Tibial nerve (tissue), 4 donors: ENCODE measurements around the gene ALDH4A1. TPM values are rescaled to one million over a fixed set of nuclear protein-coding genes. Genes with fewer than 3 reads are reported as not detected.

Source experiments
- DNase-seq, 2 donors: peaks; one replicate each; pipeline ENCODE4 v3.0.0-alpha.2; 2019; ENCODE audit warnings: low spot score in 2 of 2
- H3K27ac ChIP-seq, 4 donors: fragments of 200-600 bp; sonication (generic) in 3 of 4; one replicate each; pipeline ENCODE4 v1.5.1; 2017 to 2019; ENCODE audit warnings: mild to moderate bottlenecking in 1 of 4
- H3K27me3 ChIP-seq, 2 donors: fragments of 200-600 bp; sonication (generic) in 1 of 2; one replicate each; pipeline versions ENCODE4 v1.5.1 to v1.6.0; 2017 to 2019
- H3K36me3 ChIP-seq, 3 donors: fragments of 200-600 bp; sonication (generic); one replicate each; pipeline ENCODE4 v1.5.1; 2018 to 2019
- H3K4me1 ChIP-seq, 4 donors: fragments of 200-600 bp; sonication (generic) in 3 of 4; one replicate each; pipeline ENCODE4 v1.5.1; 2017 to 2019
- H3K4me3 ChIP-seq, 4 donors: fragments of 200-600 bp; sonication (generic) in 3 of 4; one replicate each; pipeline ENCODE4 v1.5.1; 2017 to 2019; ENCODE audit warnings: mild to moderate bottlenecking in 1 of 4, moderate library complexity in 1 of 4
- H3K9me3 ChIP-seq, 4 donors: fragments of 200-600 bp; sonication (generic) in 3 of 4; one replicate each; pipeline ENCODE4 v1.5.1; 2017 to 2019
- CTCF ChIP-seq, 5 experiments: fragments of 200-600 bp in 3 of 5; fragments of 450-650 bp in 2 of 5; sonication (generic) in 3 of 5; IDR thresholded peaks; one replicate each; pipeline ENCODE4 v1.5.1; 2016 to 2019; ENCODE audit warnings: antibody characterized with exemption in 5 of 5, mild to moderate bottlenecking in 3 of 5, moderate library complexity in 2 of 5
- EP300 ChIP-seq, 2 donors: sonication (generic); formaldehyde crosslinking; IDR thresholded peaks; one replicate each; pipeline ENCODE4 v1.6.1; 2017; ENCODE audit warnings: antibody characterized with exemption in 2 of 2, mild to moderate bottlenecking in 1 of 2
- POLR2A ChIP-seq, 2 donors: fragments of 450-650 bp; IDR thresholded peaks; one replicate each; pipeline ENCODE4 v1.6.1; 2017; ENCODE audit warnings: antibody characterized with exemption in 2 of 2, mild to moderate bottlenecking in 2 of 2, moderate library complexity in 2 of 2
- WGBS, 2 donors: methylation state at CpG; one replicate each; pipeline ENCODE4 v1.1.5; 2018; 5-methylcytosine and 5-hydroxymethylcytosine counted together
- total RNA-seq, 4 donors: library from RNA; depleted of rRNA; stranded (reverse); fragments of >200 nt; gene quantifications; one replicate each; pipeline ENCODE4 v1.1.0, GENCODE V29; 2016

Gene ALDH4A1
- total RNA-seq, 4 donors from 2014 or later: 31.2 to 42.0 (median 35.3) TPM

- H3K4me3 ChIP-seq: no peak overlapping the region
- H3K9me3 ChIP-seq: no peaks in the 10 kb centered on the region
- WGBS, 2 donors: 75 to 92% methylated on average over 6 of the region's 6 CpGs
- no peaks in the 10 kb centered on the region for H3K27me3 ChIP-seq
- no peak overlapping the region for H3K27ac ChIP-seq
- H3K4me1 ChIP-seq: peaks cover 0 to 37% (median 25%) of the 10 kb centered on the region in 4 donors
- TF ChIP-seq EP300 (IDR thresholded peaks at IDR 0.05) (no peak), CTCF (IDR thresholded peaks at IDR 0.05) (no peak), POLR2A (IDR thresholded peaks at IDR 0.05) (no peak)
- no peak for DNase-seq
- H3K36me3 ChIP-seq: no peaks in the 10 kb centered on the region
These were observed 26.6 kb upstream of the ALDH4A1 start for GRCh38 chr1:18928985-18929384.

GRCh38 chr1:18928406-18928805 is 26.1 kb upstream of the ALDH4A1 start:
- no peak for TF ChIP-seq EP300 (IDR thresholded peaks at IDR 0.05)
- no peak for TF ChIP-seq POLR2A (IDR thresholded peaks at IDR 0.05)
- TF ChIP-seq CTCF (IDR thresholded peaks at IDR 0.05): no peak
- H3K4me1 ChIP-seq: peaks cover 0 to 42% (median 31%) of the 10 kb centered on the region in 4 donors

GRCh38 chr1:18927654-18928272 is 25.4 kb upstream of the ALDH4A1 start:
- H3K27ac ChIP-seq: peak overlapping the region in 3 of 4 donors; percentile 73 to 81 (median 74)
- H3K4me3 ChIP-seq: no peak overlapping the region
- TF ChIP-seq EP300 (IDR thresholded peaks at IDR 0.05) (no peak), CTCF (IDR thresholded peaks at IDR 0.05) (no peak), POLR2A (IDR thresholded peaks at IDR 0.05) (no peak)
- H3K4me1 ChIP-seq: peaks cover 0 to 49% (median 37%) of the 10 kb centered on the region in 4 donors
- no peaks in the 10 kb centered on the region for H3K36me3 ChIP-seq
- no peaks in the 10 kb centered on the region for H3K27me3 ChIP-seq
- no peak for DNase-seq
- WGBS, 2 donors: 57 to 58% methylated on average over 11 to 12 of the region's 12 CpGs
- H3K9me3 ChIP-seq: no peaks in the 10 kb centered on the region

More at GRCh38 chr1:18928406-18928805, 26.1 kb upstream of the ALDH4A1 start:
- no peak overlapping the region for H3K4me3 ChIP-seq
- H3K27me3 ChIP-seq: no peaks in the 10 kb centered on the region
- 66 to 77% methylated on average over 8 of the region's 8 CpGs for WGBS, 2 donors
- H3K36me3 ChIP-seq: no peaks in the 10 kb centered on the region
- no peak for DNase-seq
- no peak overlapping the region for H3K27ac ChIP-seq
- H3K9me3 ChIP-seq: no peaks in the 10 kb centered on the region

GRCh38 chr1:18927082-18927653 is 24.8 kb upstream of the ALDH4A1 start:
- Histone ChIP-seq H3K4me1 (peaks cover 0 to 55% (median 41%) of the 10 kb centered on the region in 4 donors), H3K4me3 (peak overlapping the region in 1 of 4 donors; percentile 11), H3K36me3 (no peaks in the 10 kb centered on the region), H3K27ac (peak overlapping the region in 3 of 4 donors; percentile 73 to 81 (median 74)), H3K9me3 (no peaks in the 10 kb centered on the region), H3K27me3 (no peaks in the 10 kb centered on the region)
- WGBS, 2 donors: 79 to 81% methylated on average over 9 to 16 of the region's 16 CpGs
- no peak for DNase-seq
- TF ChIP-seq CTCF (IDR thresholded peaks at IDR 0.05) (no peak), POLR2A (IDR thresholded peaks at IDR 0.05) (no peak), EP300 (IDR thresholded peaks at IDR 0.05) (no peak)
